Neuronal stem cell (in vitro differentiated cells): Measurements from ENCODE around the gene IGSF21.

ENCODE experiments used
- DNase-seq: peaks from one replicate; pipeline ENCODE4 v3.0.0-alpha.2; 2013; ENCODE audit warnings: low spot score
- H2AFZ ChIP-seq: one replicate; pipeline ENCODE4 v1.6.1; 2013; ENCODE audit warnings: mild to moderate bottlenecking, low read length, inconsistent platforms
- H2AK5ac ChIP-seq: 2 replicates; pipeline ENCODE4 v1.6.1; 2013; ENCODE audit warnings: low read depth, mild to moderate bottlenecking, inconsistent platforms, low read length, moderate library complexity, mixed read lengths
- H2BK120ac ChIP-seq: 2 replicates; pipeline ENCODE4 v1.6.1; 2013; ENCODE audit warnings: low read depth, mild to moderate bottlenecking, inconsistent platforms, low read length, moderate library complexity, mixed read lengths
- H2BK12ac ChIP-seq: one replicate; pipeline ENCODE4 v1.6.1; 2013; ENCODE audit warnings: low read length, inconsistent platforms
- H2BK15ac ChIP-seq: 2 replicates; pipeline ENCODE4 v1.6.1; 2013; ENCODE audit warnings: mild to moderate bottlenecking, low read length, inconsistent platforms, mixed read lengths
- H2BK5ac ChIP-seq: one replicate; pipeline ENCODE4 v1.6.1; 2013; ENCODE audit warnings: inconsistent platforms, mild to moderate bottlenecking, low read length, moderate library complexity
- H3K14ac ChIP-seq: one replicate; pipeline ENCODE4 v1.6.1; 2013; ENCODE audit warnings: low read length, inconsistent platforms
- H3K18ac ChIP-seq: 2 replicates; pipeline ENCODE4 v1.6.1; 2013; ENCODE audit warnings: low read length, inconsistent platforms
- H3K23ac ChIP-seq: 2 replicates; pipeline ENCODE4 v1.6.1; 2013; ENCODE audit warnings: low read depth, mild to moderate bottlenecking, mixed read lengths, low read length, inconsistent platforms; ENCODE audit not compliant: poor library complexity
- H3K27ac ChIP-seq: replicated peaks from 3 replicates; pipeline ENCODE4 v1.5.1; 2013; ENCODE audit warnings: low read length, inconsistent platforms
- H3K27me3 ChIP-seq, 3 experiments: 2 replicates each; pipeline ENCODE4 v1.6.1; 2013; ENCODE audit warnings: low read length in 3 of 3, mild to moderate bottlenecking in 2 of 3, inconsistent platforms in 1 of 3, low read depth in 1 of 3, mixed read lengths in 1 of 3, moderate library complexity in 1 of 3; ENCODE audit not compliant: control insufficient read depth in 3 of 3, insufficient read depth in 3 of 3
- H3K36me3 ChIP-seq, 2 donors: replicated peaks in 1 of 2; 2 replicates each; pipeline ENCODE4 v1.6.1; 2013; ENCODE audit warnings: low read length in 2 of 2; ENCODE audit not compliant: control insufficient read depth in 2 of 2, insufficient read depth in 2 of 2
- H3K4ac ChIP-seq: 2 replicates; pipeline ENCODE4 v1.6.1; 2013; ENCODE audit warnings: inconsistent platforms, mild to moderate bottlenecking, low read length, moderate library complexity
- H3K4me1 ChIP-seq, 2 donors: 1 replicate in 1 of 2; 2 replicates in 1 of 2; pipeline ENCODE4 v1.6.1; 2013; ENCODE audit warnings: low read length in 2 of 2, low read depth in 1 of 2; ENCODE audit not compliant: control insufficient read depth in 2 of 2, insufficient read depth in 1 of 2
- H3K4me2 ChIP-seq: one replicate; pipeline ENCODE4 v1.6.1; 2013; ENCODE audit warnings: mild to moderate bottlenecking, low read length, inconsistent platforms; ENCODE audit not compliant: insufficient read depth, poor library complexity, severe bottlenecking
- H3K4me3 ChIP-seq, 2 donors: 2 replicates each; pipeline ENCODE4 v1.5.1; 2013; ENCODE audit warnings: low read length in 2 of 2, mild to moderate bottlenecking in 2 of 2, inconsistent platforms in 1 of 2, moderate library complexity in 1 of 2
- H3K79me1 ChIP-seq: one replicate; pipeline ENCODE4 v1.6.1; 2013; ENCODE audit warnings: low read depth, mild to moderate bottlenecking, inconsistent platforms, low read length, moderate library complexity
- H3K9ac ChIP-seq: one replicate; pipeline ENCODE4 v1.6.1; 2013; ENCODE audit warnings: mild to moderate bottlenecking, low read depth, low read length, inconsistent platforms; ENCODE audit not compliant: poor library complexity
- H3K9me3 ChIP-seq, 2 donors: replicated peaks in 1 of 2; 2 replicates each; pipeline versions ENCODE3 to v1.6.1; 2013; ENCODE audit warnings: low read length in 2 of 2, mild to moderate bottlenecking in 2 of 2, inconsistent platforms in 1 of 2, low read depth in 1 of 2, mixed read lengths in 1 of 2, moderate library complexity in 1 of 2; ENCODE audit not compliant: control insufficient read depth in 2 of 2, insufficient read depth in 1 of 2
- H4K8ac ChIP-seq: one replicate; pipeline ENCODE4 v1.6.1; 2013; ENCODE audit warnings: low read depth, mild to moderate bottlenecking, inconsistent platforms, low read length, moderate library complexity
- H4K91ac ChIP-seq: one replicate; pipeline ENCODE4 v1.6.1; 2013; ENCODE audit warnings: low read length, low read depth, mild to moderate bottlenecking, inconsistent platforms; ENCODE audit not compliant: poor library complexity
- WGBS, 2 donors: extraction: QIAGEN DNeasy Blood & Tissue Kit; methylation state at CpG; one replicate each; pipeline ENCODE4 v1.1.7; 2013; ENCODE audit warnings: missing lambda C conversion rate in 2 of 2, mixed read lengths in 1 of 2; ENCODE audit not compliant: insufficient read length in 2 of 2, insufficient replicate concordance in 1 of 2; ENCODE audit errors: extremely low coverage in 2 of 2; 5-methylcytosine and 5-hydroxymethylcytosine counted together

Gene IGSF21

GRCh38 chr1:18261891-18262290 is 154.3 kb downstream of the IGSF21 start:
- Histone ChIP-seq H3K9ac (no peak overlapping the region), H3K27me3 (peaks cover 0 to 15% (median 0%) of the 10 kb centered on the region in 3 experiments), H4K8ac (no peak overlapping the region), H3K4me1 (peaks cover 0 to 15% of the 10 kb centered on the region in 2 donors), H3K9me3 (no peaks in the 10 kb centered on the region), H3K27ac (no peak overlapping the region), H4K91ac (no peak overlapping the region), H2BK15ac (no peak overlapping the region), H2BK120ac (no peak overlapping the region), H3K79me1 (no peaks in the 10 kb centered on the region), H2BK12ac (no peak overlapping the region), H3K14ac (no peak overlapping the region), H3K23ac (no peak overlapping the region), H2AK5ac (no peak overlapping the region), H3K36me3 (no peaks in the 10 kb centered on the region), H2BK5ac (no peak overlapping the region), H2AFZ (no peak overlapping the region), H3K4ac (no peak overlapping the region), H3K4me2 (no peak overlapping the region), H3K18ac (no peak overlapping the region), H3K4me3 (no peak overlapping the region)
- WGBS, 2 donors: no CpG with 5 or more reads among the region's 4 CpGs
- DNase-seq: no peak

GRCh38 chr1:18262726-18263125 is 155.1 kb downstream of the IGSF21 start:
- DNase-seq: peak; percentile 21
- Histone ChIP-seq H2BK5ac (no peak overlapping the region), H4K91ac (no peak overlapping the region), H4K8ac (no peak overlapping the region), H3K4me2 (no peak overlapping the region), H3K4me3 (no peak overlapping the region), H3K27me3 (peaks cover 0 to 15% (median 0%) of the 10 kb centered on the region in 3 experiments), H2AK5ac (no peak overlapping the region), H3K36me3 (no peaks in the 10 kb centered on the region), H3K18ac (no peak overlapping the region), H3K79me1 (no peaks in the 10 kb centered on the region), H3K4ac (no peak overlapping the region), H3K9me3 (no peaks in the 10 kb centered on the region), H3K14ac (no peak overlapping the region), H2BK120ac (no peak overlapping the region), H3K23ac (no peak overlapping the region), H3K9ac (no peak overlapping the region), H2BK12ac (no peak overlapping the region), H3K27ac (no peak overlapping the region), H3K4me1 (peaks cover 0 to 15% of the 10 kb centered on the region in 2 donors), H2BK15ac (no peak overlapping the region), H2AFZ (no peak overlapping the region)
- no CpG with 5 or more reads among the region's 6 CpGs for WGBS, 2 donors

GRCh38 chr1:18263547-18264120 is 156.0 kb downstream of the IGSF21 start:
- WGBS, 2 donors: no CpG with 5 or more reads among the region's 5 CpGs
- no peak for DNase-seq
- Histone ChIP-seq H3K79me1 (no peaks in the 10 kb centered on the region), H2AK5ac (no peak overlapping the region), H3K14ac (no peak overlapping the region), H3K4me3 (no peak overlapping the region), H2BK15ac (no peak overlapping the region), H4K8ac (no peak overlapping the region), H3K36me3 (no peaks in the 10 kb centered on the region), H3K27ac (no peak overlapping the region), H3K9ac (no peak overlapping the region), H3K23ac (no peak overlapping the region), H2BK5ac (no peak overlapping the region), H3K9me3 (no peaks in the 10 kb centered on the region), H3K4me2 (no peak overlapping the region), H3K4ac (no peak overlapping the region), H2AFZ (no peak overlapping the region), H3K18ac (no peak overlapping the region), H2BK120ac (no peak overlapping the region), H3K4me1 (peaks cover 0 to 15% of the 10 kb centered on the region in 2 donors), H2BK12ac (no peak overlapping the region), H4K91ac (no peak overlapping the region), H3K27me3 (peaks cover 0 to 15% (median 0%) of the 10 kb centered on the region in 3 experiments)

- Histone ChIP-seq H2BK120ac (no peak overlapping the region), H3K4ac (no peak overlapping the region), H3K36me3 (no peaks in the 10 kb centered on the region), H3K23ac (no peak overlapping the region), H3K14ac (no peak overlapping the region), H3K27ac (no peak overlapping the region), H2AFZ (no peak overlapping the region), H4K91ac (no peak overlapping the region), H2AK5ac (no peak overlapping the region), H3K18ac (no peak overlapping the region), H3K79me1 (no peaks in the 10 kb centered on the region), H2BK5ac (no peak overlapping the region), H3K4me3 (no peak overlapping the region), H4K8ac (no peak overlapping the region), H3K9me3 (no peaks in the 10 kb centered on the region), H3K27me3 (peaks cover 0 to 15% (median 0%) of the 10 kb centered on the region in 3 experiments), H2BK12ac (no peak overlapping the region), H2BK15ac (no peak overlapping the region), H3K9ac (no peak overlapping the region), H3K4me1 (peaks cover 0 to 15% of the 10 kb centered on the region in 2 donors), H3K4me2 (no peak overlapping the region)
- WGBS, 2 donors: no CpG with 5 or more reads among the region's 6 CpGs
- no peak for DNase-seq
These were observed 156.9 kb downstream of the IGSF21 start for GRCh38 chr1:18264450-18265039.
